Stimulated activated CD4-positive, alpha-beta T cell treated with anti-CD3 and anti-CD28 coated beads, Interleukin-12 subunit alpha, Interleukin-12 subunit beta, amount 100 ng/mL, for 4 hours (primary cell): ENCODE measurements around the gene NGFR.

Experiments
- DNase-seq: peaks from one replicate; pipeline ENCODE4 v3.0.0-alpha.2; 2020

NGFR gene

GRCh38 chr17:49471089-49471683, 23.9 kb upstream of the NGFR start:
- no peak for DNase-seq

- DNase-seq, result no peak
These were observed 23.3 kb upstream of the NGFR start for GRCh38 chr17:49471769-49472168.

GRCh38 chr17:49472527-49472926, 22.6 kb upstream of the NGFR start:
- no peak for DNase-seq

GRCh38 chr17:49473900-49474751, 21.0 kb upstream of the NGFR start:
- DNase-seq, result no peak

- no peak for DNase-seq
These were observed 17.4 kb upstream of the NGFR start for GRCh38 chr17:49477709-49478108.

- DNase-seq, result no peak
These were observed 14.1 kb upstream of the NGFR start for GRCh38 chr17:49480836-49481615.

GRCh38 chr17:49482144-49482817, 12.8 kb upstream of the NGFR start:
- DNase-seq, result no peak

GRCh38 chr17:49483599-49484509, 11.2 kb upstream of the NGFR start:
- DNase-seq, result no peak

- no peak for DNase-seq
These were observed 10.5 kb upstream of the NGFR start for GRCh38 chr17:49484588-49484987.

- no peak for DNase-seq
These were observed 9.0 kb upstream of the NGFR start for GRCh38 chr17:49486012-49486641.

- no peak for DNase-seq
These were observed 7.9 kb upstream of the NGFR start for GRCh38 chr17:49487183-49487582.

GRCh38 chr17:49488612-49489011, 6.5 kb upstream of the NGFR start:
- DNase-seq, result no peak

GRCh38 chr17:49489348-49489747, 5.7 kb upstream of the NGFR start:
- DNase-seq, result no peak

- DNase-seq, result no peak
These were observed 4.8 kb upstream of the NGFR start for GRCh38 chr17:49490276-49490675.

- DNase-seq, result no peak
These were observed 3.8 kb upstream of the NGFR start for GRCh38 chr17:49491192-49491769.

- no peak for DNase-seq
These were observed 601 bp upstream of the NGFR start for GRCh38 chr17:49494399-49494985.

GRCh38 chr17:49495842-49496182, 719 bp downstream of the NGFR start:
- DNase-seq, result peak; percentile 6

GRCh38 chr17:49496183-49496866, 1.2 kb downstream of the NGFR start:
- DNase-seq, result peak; percentile 89

- no peak for DNase-seq
These were observed 1.7 kb downstream of the NGFR start for GRCh38 chr17:49496867-49497147.
